ENCODE results near the gene LACC1. TPM values are rescaled to one million over a fixed set of nuclear protein-coding genes. Genes with fewer than 3 reads are reported as not detected.

LACC1 gene
- total and polyA plus RNA-seq, 2 of the 8 experiments (the other 6 are each of a cell fraction or from before 2014, with no cell fraction given), result 0.57 to 3.6 TPM

DNA sequence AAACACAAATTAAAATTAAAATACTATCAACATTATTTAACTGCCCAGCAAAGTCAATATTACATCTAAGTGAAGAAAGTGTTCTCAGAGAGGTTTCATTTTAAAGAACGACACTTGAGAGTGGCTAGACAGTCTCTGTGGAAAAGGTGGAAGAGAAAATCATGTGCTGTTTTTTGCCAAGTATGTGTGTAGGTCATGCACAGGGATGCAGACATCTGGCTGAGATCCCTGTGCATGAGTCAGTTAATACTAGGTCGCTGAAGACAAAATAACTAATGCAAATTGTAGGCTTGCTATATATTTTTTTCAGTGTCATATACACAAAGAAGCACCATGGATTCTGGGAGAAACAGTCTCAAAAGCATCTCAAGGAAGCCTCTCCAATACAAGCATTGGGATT is 48.6 kb upstream of the LACC1 start:
- H3K79me1 ChIP-seq (ENCODE audit: low read depth, low read length), result no peaks in the 10 kb centered on the region
- DNase-seq (ENCODE audit: low read depth in 1 of 2, low spot score in 2 of 2) (no peak), FAIRE-seq (no peak)
- no peaks in the 10 kb centered on the region for H3K36me3 ChIP-seq (ENCODE audit: control insufficient read depth in 2 of 4, insufficient read depth in 4 of 4, low read length in 3 of 4)
- ChIA-PET CTCF (ENCODE audit: partially characterized antibody) (no interaction called here), POLR2A (ENCODE audit: partially characterized antibody) (no interaction called here)
- no peak overlapping the region for H3K18ac ChIP-seq (ENCODE audit: extremely low read depth, low read length)
- H4K5ac ChIP-seq (ENCODE audit: insufficient read length, low read depth, low read length), result no peak overlapping the region
- no peaks in the 10 kb centered on the region for H3K4me1 ChIP-seq (replicated peaks in 1 of 4; ENCODE audit: control insufficient read depth in 3 of 4, insufficient read depth in 4 of 4, low read length in 3 of 4)
- H3K79me2 ChIP-seq (ENCODE audit: control insufficient read depth in 1 of 2, insufficient read depth in 2 of 2, low read length in 2 of 2), result no peaks in the 10 kb centered on the region
- H3K27me3 ChIP-seq (replicated peaks in 1 of 4; ENCODE audit: control insufficient read depth in 3 of 4, extremely low read depth in 1 of 4, insufficient read depth in 3 of 4, low read length in 3 of 4), result no peaks in the 10 kb centered on the region
- no peak overlapping the region for H2BK15ac ChIP-seq (ENCODE audit: low read length)
- H3K4me3 ChIP-seq (ENCODE audit: extremely low read depth in 1 of 4, insufficient read depth in 2 of 4, low read depth in 3 of 4, low read length in 4 of 4), result no peak overlapping the region
- no peak overlapping the region for H3K4me2 ChIP-seq (ENCODE audit: insufficient read depth in 1 of 2, low read depth in 2 of 2, low read length in 2 of 2)
- H2AK5ac ChIP-seq (ENCODE audit: low read depth, low read length), result no peak overlapping the region
- no peak overlapping the region for H2AFZ ChIP-seq (ENCODE audit: low read length)
- H3K9me3 ChIP-seq (ENCODE audit: insufficient read depth in 2 of 2, low read depth in 1 of 2, low read length in 1 of 2), result no peaks in the 10 kb centered on the region
- no peak overlapping the region for H3K23ac ChIP-seq (ENCODE audit: insufficient read length)
- H2BK120ac ChIP-seq (replicated peaks; ENCODE audit: low read depth, low read length), result no peak overlapping the region
- no peak overlapping the region for H2BK12ac ChIP-seq (ENCODE audit: low read depth, low read length)
- no peaks in the 10 kb centered on the region for H4K20me1 ChIP-seq (replicated peaks in 1 of 2; ENCODE audit: control insufficient read depth in 1 of 2, insufficient read depth in 2 of 2, low read length in 2 of 2)
- no peak overlapping the region for H3K4ac ChIP-seq (replicated peaks; ENCODE audit: insufficient read length, low read depth, low read length)
- no peak overlapping the region for H3K56ac ChIP-seq (replicated peaks; ENCODE audit: insufficient read length, low read depth, low read length)
- no peak overlapping the region for H4K8ac ChIP-seq (ENCODE audit: extremely low read depth, insufficient read depth, low read length)
- no peak overlapping the region for H4K91ac ChIP-seq (replicated peaks; ENCODE audit: insufficient read length, low read length)
- 78% methylated on average over 2 of the region's 2 CpGs; no CpG with 5 or more reads in 1 of the 2 experiments for WGBS, 2 experiments (ENCODE audit: extremely low coverage in 1 of 2, insufficient coverage in 1 of 2, insufficient read length in 1 of 2, insufficient replicate concordance in 2 of 2, low coverage in 1 of 2, low lambda C conversion rate in 2 of 2, missing lambda C conversion rate in 1 of 2)
- H3K23me2 ChIP-seq (ENCODE audit: low read depth, low read length), result no peaks in the 10 kb centered on the region
- H3K9ac ChIP-seq (replicated peaks in 1 of 4; ENCODE audit: extremely low read depth in 1 of 4, low read depth in 3 of 4, low read length in 3 of 4), result no peak overlapping the region
- H2BK5ac ChIP-seq (ENCODE audit: low read depth, low read length), result no peak overlapping the region
- no peak overlapping the region for H3K14ac ChIP-seq (ENCODE audit: insufficient read length)
- no peak overlapping the region for H3K27ac ChIP-seq (ENCODE audit: low read depth, low read length)
- no peak overlapping the region for H2BK20ac ChIP-seq (ENCODE audit: low read length)
- TF ChIP-seq POLR2AphosphoS5 (IDR thresholded peaks at IDR 0.05; ENCODE audit: low read depth, low read length) (no peak), RBBP5 (IDR thresholded peaks at IDR 0.05; ENCODE audit: borderline replicate concordance, low read depth, low read length) (no peak), CBX5 (IDR thresholded peaks at IDR 0.05; ENCODE audit: low read depth, low read length) (no peak), POLR2A (IDR thresholded peaks at IDR 0.05; ENCODE audit: control extremely low read depth in 1 of 2, low read depth in 2 of 2, low read length in 2 of 2) (no peak), EZH2 (IDR thresholded peaks at IDR 0.05; ENCODE audit: low read depth, low read length, severe bottlenecking) (no peak), CREB1 (IDR thresholded peaks at IDR 0.05) (no peak), SRF (IDR thresholded peaks at IDR 0.05; ENCODE audit: low read depth, low read length) (no peak), BCL11A (IDR thresholded peaks at IDR 0.05; ENCODE audit: low read depth in 2 of 2, low read length in 2 of 2) (no peak), FOSL1 (IDR thresholded peaks at IDR 0.05; ENCODE audit: insufficient read depth, low read depth, low read length) (no peak), NANOG (IDR thresholded peaks at IDR 0.05; ENCODE audit: insufficient read depth, low read depth, low read length, poor library complexity, severe bottlenecking) (no peak), POU5F1 (IDR thresholded peaks at IDR 0.05; ENCODE audit: low read depth, low read length) (no peak), SAP30 (IDR thresholded peaks at IDR 0.05; ENCODE audit: insufficient read depth, insufficient replicate concordance, low read length) (no peak)
- TF ChIP-seq, protein P1, sequence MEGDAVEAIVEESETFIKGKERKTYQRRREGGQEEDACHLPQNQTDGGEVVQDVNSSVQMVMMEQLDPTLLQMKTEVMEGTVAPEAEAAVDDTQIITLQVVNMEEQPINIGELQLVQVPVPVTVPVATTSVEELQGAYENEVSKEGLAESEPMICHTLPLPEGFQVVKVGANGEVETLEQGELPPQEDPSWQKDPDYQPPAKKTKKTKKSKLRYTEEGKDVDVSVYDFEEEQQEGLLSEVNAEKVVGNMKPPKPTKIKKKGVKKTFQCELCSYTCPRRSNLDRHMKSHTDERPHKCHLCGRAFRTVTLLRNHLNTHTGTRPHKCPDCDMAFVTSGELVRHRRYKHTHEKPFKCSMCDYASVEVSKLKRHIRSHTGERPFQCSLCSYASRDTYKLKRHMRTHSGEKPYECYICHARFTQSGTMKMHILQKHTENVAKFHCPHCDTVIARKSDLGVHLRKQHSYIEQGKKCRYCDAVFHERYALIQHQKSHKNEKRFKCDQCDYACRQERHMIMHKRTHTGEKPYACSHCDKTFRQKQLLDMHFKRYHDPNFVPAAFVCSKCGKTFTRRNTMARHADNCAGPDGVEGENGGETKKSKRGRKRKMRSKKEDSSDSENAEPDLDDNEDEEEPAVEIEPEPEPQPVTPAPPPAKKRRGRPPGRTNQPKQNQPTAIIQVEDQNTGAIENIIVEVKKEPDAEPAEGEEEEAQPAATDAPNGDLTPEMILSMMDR (IDR thresholded peaks at IDR 0.05; ENCODE audit: control extremely low read depth in 1 of 3, insufficient read depth in 1 of 3, low read depth in 1 of 3, low read length in 3 of 3), result no peak
